A673 (cell line): ENCODE measurements around the gene SKOR1.

Source experiments
- CTCF ChIP-seq: fragments of 300-800, 200-600 bp; sonication (generic); conservative IDR thresholded peaks from 2 replicates; pipeline ENCODE4 v1.5.1; 2017; ENCODE audit warnings: low read depth, mild to moderate bottlenecking, antibody characterized with exemption, low read length, moderate library complexity, mixed read lengths
- EZH2 ChIP-seq: fragments of 200-600 bp; sonication (generic); IDR thresholded peaks from 2 replicates; pipeline ENCODE4 v1.6.1; 2017; ENCODE audit warnings: borderline replicate concordance, low read depth, mild to moderate bottlenecking, mixed read lengths, antibody characterized with exemption, low read length; ENCODE audit not compliant: poor library complexity, severe bottlenecking

GRCh38 chr15:67852418-67852817, 27.1 kb downstream of the SKOR1 start:
- TF ChIP-seq CTCF (no peak), EZH2 (no peak)
